WTC11 (cell line): ENCODE data around the gene SMAD9.

ENCODE experiments used
- CBFB ChIP-seq: sonication (generic); formaldehyde crosslinking; IDR thresholded peaks from 2 replicates; pipeline ENCODE4 v1.8.1; 2022; ENCODE audit warnings: mild to moderate bottlenecking, low read depth, missing genetic modification reagents
- GABPB1 ChIP-seq: sonication (generic); formaldehyde crosslinking; IDR thresholded peaks from 2 replicates; pipeline ENCODE4 v1.8.1; 2023; ENCODE audit warnings: mild to moderate bottlenecking, missing genetic modification reagents
- TF ChIP-seq, protein P1 (sequence below): fragments of 200-600 bp; IDR thresholded peaks from 2 replicates; pipeline ENCODE4 v1.8.0; 2022; ENCODE audit warnings: antibody characterized with exemption
- TF ChIP-seq, protein P2 (sequence below): sonication (generic); formaldehyde crosslinking; conservative IDR thresholded peaks from 2 replicates; pipeline ENCODE4 v1.8.1; 2022; ENCODE audit warnings: mild to moderate bottlenecking, missing genetic modification reagents

DNA sequence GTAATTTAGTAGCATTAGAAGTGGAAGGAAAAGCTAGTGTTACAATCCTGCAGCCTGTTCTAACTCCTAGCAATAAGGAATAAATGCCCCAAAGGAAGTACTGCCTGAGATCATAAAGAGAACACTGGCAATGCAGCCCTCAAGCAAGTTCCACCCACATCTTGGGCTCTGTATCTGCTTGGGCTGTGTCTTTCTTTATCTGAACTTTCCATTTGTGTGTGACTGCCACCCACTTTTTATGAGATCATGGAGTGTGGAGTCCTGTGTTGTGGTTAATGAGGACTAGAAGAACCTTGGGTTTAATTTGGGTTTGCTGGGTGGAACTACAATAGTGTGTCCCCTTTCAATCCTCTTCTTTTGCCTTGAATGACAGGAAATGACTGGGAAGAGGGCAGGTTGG, 62.8 kb downstream of the SMAD9 start:
- TF ChIP-seq, protein P1, sequence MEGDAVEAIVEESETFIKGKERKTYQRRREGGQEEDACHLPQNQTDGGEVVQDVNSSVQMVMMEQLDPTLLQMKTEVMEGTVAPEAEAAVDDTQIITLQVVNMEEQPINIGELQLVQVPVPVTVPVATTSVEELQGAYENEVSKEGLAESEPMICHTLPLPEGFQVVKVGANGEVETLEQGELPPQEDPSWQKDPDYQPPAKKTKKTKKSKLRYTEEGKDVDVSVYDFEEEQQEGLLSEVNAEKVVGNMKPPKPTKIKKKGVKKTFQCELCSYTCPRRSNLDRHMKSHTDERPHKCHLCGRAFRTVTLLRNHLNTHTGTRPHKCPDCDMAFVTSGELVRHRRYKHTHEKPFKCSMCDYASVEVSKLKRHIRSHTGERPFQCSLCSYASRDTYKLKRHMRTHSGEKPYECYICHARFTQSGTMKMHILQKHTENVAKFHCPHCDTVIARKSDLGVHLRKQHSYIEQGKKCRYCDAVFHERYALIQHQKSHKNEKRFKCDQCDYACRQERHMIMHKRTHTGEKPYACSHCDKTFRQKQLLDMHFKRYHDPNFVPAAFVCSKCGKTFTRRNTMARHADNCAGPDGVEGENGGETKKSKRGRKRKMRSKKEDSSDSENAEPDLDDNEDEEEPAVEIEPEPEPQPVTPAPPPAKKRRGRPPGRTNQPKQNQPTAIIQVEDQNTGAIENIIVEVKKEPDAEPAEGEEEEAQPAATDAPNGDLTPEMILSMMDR = no peak
- no peak for TF ChIP-seq CBFB (CRISPR knock-in tag)
- TF ChIP-seq, protein P2, sequence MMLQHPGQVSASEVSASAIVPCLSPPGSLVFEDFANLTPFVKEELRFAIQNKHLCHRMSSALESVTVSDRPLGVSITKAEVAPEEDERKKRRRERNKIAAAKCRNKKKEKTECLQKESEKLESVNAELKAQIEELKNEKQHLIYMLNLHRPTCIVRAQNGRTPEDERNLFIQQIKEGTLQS (CRISPR knock-in tag) = no peak
- no peak for TF ChIP-seq GABPB1 (CRISPR knock-in tag)
